ENCODE measurements around the gene KRTAP4-8. TPM values are rescaled to one million over a fixed set of nuclear protein-coding genes. Genes with fewer than 3 reads are reported as not detected.
"Not testable (repeated sequence)": the region's sequence is repeated elsewhere in the genome, so short reads cannot be mapped to it uniquely, and the experiment has no call there.

Gene KRTAP4-8
- total and polyA plus RNA-seq, 2 donors from 2014 or later, result not detected

GRCh38 chr17:41141361-41141760 lies 43.4 kb upstream of the KRTAP4-8 start:
- no peak overlapping the region for H3K4me3 ChIP-seq (ENCODE audit: low read length in 3 of 3)
- H3K9me3 ChIP-seq (ENCODE audit: control insufficient read depth in 2 of 3, insufficient read depth in 1 of 3, low read length in 3 of 3), result peaks cover 0 to 9% (median 2%) of the 10 kb centered on the region in 3 donors
- H3K4me1 ChIP-seq (ENCODE audit: control insufficient read depth in 2 of 3, insufficient read depth in 2 of 3, low read depth in 1 of 3, low read length in 3 of 3), result no peaks in the 10 kb centered on the region
- no peaks in the 10 kb centered on the region for H3K36me3 ChIP-seq (ENCODE audit: control insufficient read depth in 2 of 3, insufficient read depth in 3 of 3, low read length in 3 of 3)
- H3K9ac ChIP-seq (ENCODE audit: low read length in 3 of 3), result no peak overlapping the region
- H3K27me3 ChIP-seq (ENCODE audit: control insufficient read depth, insufficient read depth, low read length), result no peaks in the 10 kb centered on the region
- intact Hi-C loops (cut with DNase I), result no loop called here
- no peak for TF ChIP-seq CTCF (IDR thresholded peaks at IDR 0.05; ENCODE audit: borderline replicate concordance, extremely low read depth, insufficient read depth)
- H3K27ac ChIP-seq (ENCODE audit: low read depth in 2 of 2, low read length in 2 of 2), result no peak overlapping the region
- DNase-seq (no peak), FAIRE-seq (no peak)

GRCh38 chr17:41140360-41141131 lies 42.6 kb upstream of the KRTAP4-8 start, which contains the start of gene KRTAP4-6:
Gene KRTAP4-6 (minus strand): TSS chr17:41140544. CDS start chr17:41140487, 57 bp downstream.
- DNase-seq, result no peak
- intact Hi-C loops (cut with DNase I), result no loop called here
- no peak for FAIRE-seq
- H3K4me3 ChIP-seq (ENCODE audit: low read length in 3 of 3), result no peak within 1 kb of the TSS
- peaks cover 0 to 9% (median 2%) of the 10 kb centered on the region in 3 donors for H3K9me3 ChIP-seq (ENCODE audit: control insufficient read depth in 2 of 3, insufficient read depth in 1 of 3, low read length in 3 of 3)
- H3K9ac ChIP-seq (ENCODE audit: low read length in 3 of 3), result no peak within 1 kb of the TSS
- H3K36me3 ChIP-seq (ENCODE audit: control insufficient read depth in 2 of 3, insufficient read depth in 3 of 3, low read length in 3 of 3), result no peaks in the 10 kb centered on the region
- H3K27me3 ChIP-seq (ENCODE audit: control insufficient read depth, insufficient read depth, low read length), result no peaks in the 10 kb centered on the region
- TF ChIP-seq CTCF (IDR thresholded peaks at IDR 0.05; ENCODE audit: borderline replicate concordance, extremely low read depth, insufficient read depth), result no peak
- no peaks in the 10 kb centered on the region for H3K4me1 ChIP-seq (ENCODE audit: control insufficient read depth in 2 of 3, insufficient read depth in 2 of 3, low read depth in 1 of 3, low read length in 3 of 3)
- H3K27ac ChIP-seq (ENCODE audit: low read depth in 2 of 2, low read length in 2 of 2), result no peak within 1 kb of the TSS

GRCh38 chr17:41139865-41140264 lies 41.9 kb upstream of the KRTAP4-8 start:
- H3K27me3 ChIP-seq (ENCODE audit: control insufficient read depth, insufficient read depth, low read length); H3K9ac ChIP-seq (ENCODE audit: low read length in 3 of 3); H3K4me1 ChIP-seq (ENCODE audit: control insufficient read depth in 2 of 3, insufficient read depth in 2 of 3, low read depth in 1 of 3, low read length in 3 of 3); H3K9me3 ChIP-seq (ENCODE audit: control insufficient read depth in 2 of 3, insufficient read depth in 1 of 3, low read length in 3 of 3); H3K4me3 ChIP-seq (ENCODE audit: low read length in 3 of 3); H3K36me3 ChIP-seq (ENCODE audit: control insufficient read depth in 2 of 3, insufficient read depth in 3 of 3, low read length in 3 of 3); H3K27ac ChIP-seq (ENCODE audit: low read depth in 2 of 2, low read length in 2 of 2); intact Hi-C loops (cut with DNase I); FAIRE-seq: not testable (repeated sequence)
- DNase-seq, result peak in 1 of 5 donors; percentile 71

- Histone ChIP-seq H3K4me1 (ENCODE audit: control insufficient read depth in 2 of 3, insufficient read depth in 2 of 3, low read depth in 1 of 3, low read length in 3 of 3) (no peaks in the 10 kb centered on the region), H3K4me3 (ENCODE audit: low read length in 3 of 3) (no peak overlapping the region), H3K9ac (ENCODE audit: low read length in 3 of 3) (no peak overlapping the region), H3K27ac (ENCODE audit: low read depth in 2 of 2, low read length in 2 of 2) (no peak overlapping the region), H3K36me3 (ENCODE audit: control insufficient read depth in 2 of 3, insufficient read depth in 3 of 3, low read length in 3 of 3) (no peaks in the 10 kb centered on the region), H3K27me3 (ENCODE audit: control insufficient read depth, insufficient read depth, low read length) (no peaks in the 10 kb centered on the region), H3K9me3 (ENCODE audit: control insufficient read depth in 2 of 3, insufficient read depth in 1 of 3, low read length in 3 of 3) (peaks cover 0 to 2% (median 2%) of the 10 kb centered on the region in 3 donors)
- no peak for FAIRE-seq
- DNase-seq, result no peak
- intact Hi-C loops (cut with DNase I), result no loop called here
- TF ChIP-seq CTCF (IDR thresholded peaks at IDR 0.05; ENCODE audit: borderline replicate concordance, extremely low read depth, insufficient read depth), result no peak
Observed at GRCh38 chr17:41133880-41134735, 36.2 kb upstream of the KRTAP4-8 start.

All from kidney (tissue), 14 donors.